ENCODE data around the gene NUDT14.

DNA sequence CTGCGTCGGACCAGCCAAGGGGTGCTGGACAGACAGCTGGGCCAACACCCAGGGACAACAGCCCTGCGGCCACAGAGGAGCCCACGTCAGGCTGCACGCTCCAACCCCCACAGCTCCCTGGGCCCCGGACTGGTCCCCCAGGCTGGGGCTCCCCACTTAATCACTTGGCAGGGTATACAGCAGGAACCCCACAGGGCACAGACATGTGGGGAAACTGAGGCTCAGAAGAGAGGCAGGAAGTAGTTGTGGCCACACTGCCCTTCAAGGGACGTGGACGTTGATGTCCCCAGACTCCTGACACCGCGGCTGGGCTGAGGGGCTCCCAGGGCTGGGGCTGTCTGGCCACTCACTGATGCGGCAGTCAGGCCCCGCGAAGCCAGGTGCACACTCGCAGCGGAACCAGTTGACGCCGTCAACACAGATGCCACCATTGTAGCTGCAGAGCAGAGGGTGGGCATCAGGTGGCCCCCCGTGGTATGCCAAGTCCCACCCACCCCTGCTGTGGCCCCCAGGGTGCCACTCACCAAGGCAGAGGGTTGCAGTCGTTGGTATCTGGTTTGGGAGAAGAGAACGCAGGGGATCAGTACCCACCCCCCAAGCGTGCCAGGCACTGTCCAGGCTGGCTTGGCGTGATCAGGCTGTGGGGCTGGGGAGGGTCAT, 34.0 kb downstream of the NUDT14 start:
- TF ChIP-seq, protein P1, sequence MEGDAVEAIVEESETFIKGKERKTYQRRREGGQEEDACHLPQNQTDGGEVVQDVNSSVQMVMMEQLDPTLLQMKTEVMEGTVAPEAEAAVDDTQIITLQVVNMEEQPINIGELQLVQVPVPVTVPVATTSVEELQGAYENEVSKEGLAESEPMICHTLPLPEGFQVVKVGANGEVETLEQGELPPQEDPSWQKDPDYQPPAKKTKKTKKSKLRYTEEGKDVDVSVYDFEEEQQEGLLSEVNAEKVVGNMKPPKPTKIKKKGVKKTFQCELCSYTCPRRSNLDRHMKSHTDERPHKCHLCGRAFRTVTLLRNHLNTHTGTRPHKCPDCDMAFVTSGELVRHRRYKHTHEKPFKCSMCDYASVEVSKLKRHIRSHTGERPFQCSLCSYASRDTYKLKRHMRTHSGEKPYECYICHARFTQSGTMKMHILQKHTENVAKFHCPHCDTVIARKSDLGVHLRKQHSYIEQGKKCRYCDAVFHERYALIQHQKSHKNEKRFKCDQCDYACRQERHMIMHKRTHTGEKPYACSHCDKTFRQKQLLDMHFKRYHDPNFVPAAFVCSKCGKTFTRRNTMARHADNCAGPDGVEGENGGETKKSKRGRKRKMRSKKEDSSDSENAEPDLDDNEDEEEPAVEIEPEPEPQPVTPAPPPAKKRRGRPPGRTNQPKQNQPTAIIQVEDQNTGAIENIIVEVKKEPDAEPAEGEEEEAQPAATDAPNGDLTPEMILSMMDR (IDR thresholded peaks at IDR 0.05): no peak
- TF ChIP-seq POLR2A (IDR thresholded peaks at IDR 0.05): no peak

All from esophagus squamous epithelium (tissue), 4 donors.